Renal cortical epithelial cell (primary cell): Measurements from ENCODE around the gene KDR. TPM values are rescaled to one million over a fixed set of nuclear protein-coding genes. Genes with fewer than 3 reads are reported as not detected.

Source experiments
- DNase-seq: peaks from one replicate; pipeline ENCODE4 v3.0.0-alpha.2; 2011; ENCODE audit warnings: low read depth
- total RNA-seq: library from RNA; depleted of rRNA; stranded (reverse); fragments of >200 nt; gene quantifications from 2 replicates; pipeline ENCODE4 v1.2.3, GENCODE V29; 2014

Gene KDR
- total RNA-seq, 1 donor from 2014 or later, result 0.30 TPM

GRCh38 chr4:55079451-55080173, 45.8 kb downstream of the KDR start:
- no peak for DNase-seq

GRCh38 chr4:55078987-55079386, 46.4 kb downstream of the KDR start:
- no peak for DNase-seq

- no peak for DNase-seq
Measured at GRCh38 chr4:55077577-55077976, 47.8 kb downstream of the KDR start.

GRCh38 chr4:55075823-55076716, 49.3 kb downstream of the KDR start:
- peak; percentile 8 for DNase-seq

- no peak for DNase-seq
Measured at GRCh38 chr4:55075376-55075775, 50.0 kb downstream of the KDR start.

- no peak for DNase-seq
Measured at GRCh38 chr4:55074386-55074785, 51.0 kb downstream of the KDR start.

- no peak for DNase-seq
Measured at GRCh38 chr4:55071951-55072350, 53.4 kb downstream of the KDR start.

GRCh38 chr4:55069248-55069647, 56.1 kb downstream of the KDR start:
- no peak for DNase-seq

GRCh38 chr4:55068522-55068921, 56.9 kb downstream of the KDR start:
- no peak for DNase-seq

- no peak for DNase-seq
Measured at GRCh38 chr4:55066018-55066417, 59.4 kb downstream of the KDR start.

GRCh38 chr4:55055529-55055928, 69.9 kb downstream of the KDR start:
- no peak for DNase-seq

- DNase-seq, result no peak
Measured at GRCh38 chr4:55051532-55051931, 73.9 kb downstream of the KDR start.

GRCh38 chr4:55050418-55050950, 74.9 kb downstream of the KDR start:
- no peak for DNase-seq

- DNase-seq, result peak; percentile 40
Measured at GRCh38 chr4:55038176-55038890, 87.1 kb downstream of the KDR start.

- no peak for DNase-seq
Measured at GRCh38 chr4:55037728-55038127, 87.7 kb downstream of the KDR start.

GRCh38 chr4:55036405-55036804, 89.0 kb downstream of the KDR start:
- DNase-seq, result no peak

- no peak for DNase-seq
Measured at GRCh38 chr4:55035892-55036291, 89.5 kb downstream of the KDR start.

GRCh38 chr4:55033296-55033695, 92.1 kb downstream of the KDR start:
- no peak for DNase-seq

- no peak for DNase-seq
Measured at GRCh38 chr4:55032788-55033187, 92.6 kb downstream of the KDR start.

- DNase-seq, result no peak
Measured at GRCh38 chr4:55032179-55032578, 93.2 kb downstream of the KDR start.

- no peak for DNase-seq
Measured at GRCh38 chr4:55031158-55031557, 94.2 kb downstream of the KDR start.

GRCh38 chr4:55030589-55030988, 94.8 kb downstream of the KDR start:
- peak; percentile 41 for DNase-seq
